22Rv1 (cell line): ENCODE measurements around the gene TTYH2.

Experiments
- H3K27ac ChIP-seq: fragments of 450-650 bp; 2 replicates; pipeline ENCODE4 v1.5.1; 2017
- ZFX ChIP-seq: fragments of 450-650 bp; IDR thresholded peaks from 2 replicates; pipeline ENCODE4 v1.6.1; 2017; ENCODE audit warnings: antibody characterized with exemption, borderline replicate concordance
- TF ChIP-seq, protein P1 (sequence below): fragments of 450-650 bp; IDR thresholded peaks from 2 replicates; pipeline ENCODE4 v1.5.1; 2017; ENCODE audit warnings: mild to moderate bottlenecking

TTYH2 gene

DNA sequence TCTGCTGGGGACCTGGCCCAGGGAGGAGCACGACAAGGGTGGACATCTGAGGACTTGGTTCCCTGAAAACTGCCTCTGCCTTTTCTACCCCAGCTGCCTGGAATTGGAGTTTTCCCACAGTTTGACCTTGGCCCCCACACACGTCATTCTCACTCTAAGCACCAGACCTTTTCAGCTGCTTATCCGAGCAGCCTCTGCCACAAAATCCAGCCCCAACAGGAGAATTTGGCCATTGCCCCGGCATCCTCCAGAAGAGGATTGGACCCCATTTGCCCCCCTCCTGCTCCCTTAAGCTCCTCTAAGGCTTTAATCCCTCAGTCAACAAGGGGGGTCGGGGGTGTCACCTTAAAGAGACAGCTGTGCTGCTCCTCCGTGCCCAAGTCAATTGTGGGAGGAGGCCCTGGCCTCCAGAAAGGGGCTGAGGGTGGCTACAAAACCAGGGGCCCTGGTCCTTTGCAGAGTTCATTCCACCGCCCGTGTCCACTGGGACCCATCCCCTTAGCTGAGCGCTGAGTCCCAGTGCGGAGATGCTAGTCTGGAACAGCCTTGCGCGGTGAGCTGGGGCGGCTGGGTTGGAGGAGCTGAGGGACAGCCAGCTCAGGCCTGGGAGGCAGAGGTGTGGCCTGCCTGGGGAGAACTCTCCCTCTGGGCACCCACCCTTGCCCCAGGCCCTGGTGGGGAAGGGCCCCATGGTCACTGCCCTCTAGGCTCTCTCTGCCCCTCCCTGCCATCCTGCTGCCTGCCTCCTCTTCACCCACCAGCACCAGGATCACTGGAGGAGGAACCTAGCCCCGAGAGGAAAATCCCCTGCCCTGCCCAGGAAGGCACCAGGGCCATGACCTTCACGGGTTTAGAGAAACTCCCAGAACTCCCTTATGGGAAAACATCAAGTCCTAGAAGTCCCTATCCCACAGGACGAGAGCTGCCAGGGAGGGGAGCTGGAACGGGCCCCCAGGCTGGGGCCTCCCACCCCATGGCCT is 18.8 kb downstream of the TTYH2 start:
- no peak overlapping the region for H3K27ac ChIP-seq
- TF ChIP-seq ZFX: no peak
- TF ChIP-seq, protein P1, sequence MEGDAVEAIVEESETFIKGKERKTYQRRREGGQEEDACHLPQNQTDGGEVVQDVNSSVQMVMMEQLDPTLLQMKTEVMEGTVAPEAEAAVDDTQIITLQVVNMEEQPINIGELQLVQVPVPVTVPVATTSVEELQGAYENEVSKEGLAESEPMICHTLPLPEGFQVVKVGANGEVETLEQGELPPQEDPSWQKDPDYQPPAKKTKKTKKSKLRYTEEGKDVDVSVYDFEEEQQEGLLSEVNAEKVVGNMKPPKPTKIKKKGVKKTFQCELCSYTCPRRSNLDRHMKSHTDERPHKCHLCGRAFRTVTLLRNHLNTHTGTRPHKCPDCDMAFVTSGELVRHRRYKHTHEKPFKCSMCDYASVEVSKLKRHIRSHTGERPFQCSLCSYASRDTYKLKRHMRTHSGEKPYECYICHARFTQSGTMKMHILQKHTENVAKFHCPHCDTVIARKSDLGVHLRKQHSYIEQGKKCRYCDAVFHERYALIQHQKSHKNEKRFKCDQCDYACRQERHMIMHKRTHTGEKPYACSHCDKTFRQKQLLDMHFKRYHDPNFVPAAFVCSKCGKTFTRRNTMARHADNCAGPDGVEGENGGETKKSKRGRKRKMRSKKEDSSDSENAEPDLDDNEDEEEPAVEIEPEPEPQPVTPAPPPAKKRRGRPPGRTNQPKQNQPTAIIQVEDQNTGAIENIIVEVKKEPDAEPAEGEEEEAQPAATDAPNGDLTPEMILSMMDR: no peak

DNA sequence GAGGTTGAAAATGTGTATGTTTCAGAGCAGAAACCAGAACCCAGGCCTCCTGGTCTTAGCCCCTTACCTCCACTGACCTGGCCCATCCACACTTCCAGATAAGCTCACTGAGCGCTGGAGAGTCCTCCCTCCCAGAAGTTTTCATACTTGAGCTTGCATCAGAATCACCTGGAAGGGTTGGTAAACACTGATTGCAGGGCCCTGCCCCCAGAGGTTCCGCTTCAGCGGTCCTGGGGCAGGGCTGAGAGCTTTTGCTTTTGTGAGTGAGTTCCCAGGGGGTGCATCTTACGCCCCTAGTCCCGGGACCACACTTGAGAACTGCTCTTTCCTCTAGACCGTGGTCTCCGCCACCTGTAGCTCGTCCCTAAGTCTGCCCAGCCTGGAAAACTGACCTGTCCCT is 20.6 kb downstream of the TTYH2 start:
- H3K27ac ChIP-seq: no peak overlapping the region
- TF ChIP-seq ZFX: no peak
- TF ChIP-seq, protein P1: no peak

DNA sequence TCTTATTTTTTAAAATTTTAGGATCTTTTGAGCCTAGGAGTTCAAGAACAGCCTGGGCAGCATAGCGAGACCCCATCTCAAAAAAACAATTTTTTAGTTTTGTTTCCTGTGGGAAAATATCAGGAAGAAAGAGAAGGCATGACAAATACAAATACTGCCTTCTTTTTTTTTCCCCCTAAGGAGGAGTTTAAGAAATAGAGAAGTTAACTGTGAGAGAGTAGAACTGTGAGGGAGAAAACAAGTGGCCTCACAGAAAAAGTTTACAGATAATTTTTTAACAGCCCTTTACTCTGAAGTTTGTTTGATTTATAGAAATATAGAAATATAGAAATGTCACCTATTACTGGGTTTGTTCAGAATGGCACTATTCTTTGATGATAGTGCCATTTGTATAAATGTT is 21.1 kb downstream of the TTYH2 start:
- H3K27ac ChIP-seq: no peak overlapping the region
- TF ChIP-seq ZFX: no peak
- TF ChIP-seq, protein P1: no peak

DNA sequence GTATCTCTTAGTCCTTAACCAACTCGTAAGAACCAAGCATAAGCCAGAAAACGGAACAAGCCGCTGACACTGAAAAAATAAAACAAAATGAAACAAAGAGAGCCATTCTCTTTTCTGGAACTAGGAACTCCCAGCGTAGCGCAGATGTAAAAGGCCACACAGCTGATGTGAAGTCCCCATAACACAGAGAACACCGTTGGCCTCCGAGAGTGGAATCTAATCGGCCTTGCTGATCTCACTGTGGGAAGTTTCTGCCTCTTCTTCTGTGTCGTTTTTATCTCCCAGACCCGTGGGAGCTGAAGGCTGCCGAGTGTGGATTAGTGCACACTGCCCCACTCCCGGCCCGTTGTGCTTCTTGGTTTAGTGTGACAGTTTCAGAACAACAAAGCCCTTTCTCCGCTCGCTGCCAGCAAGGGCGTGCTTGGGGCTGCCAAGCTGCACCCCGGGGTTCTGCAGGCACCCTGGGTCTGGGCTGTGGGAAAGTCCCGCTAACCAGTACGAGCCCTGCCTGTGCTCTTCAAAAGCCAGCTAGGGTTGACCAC is 21.7 kb downstream of the TTYH2 start:
- TF ChIP-seq, protein P1: no peak
- no peak for TF ChIP-seq ZFX
- H3K27ac ChIP-seq: no peak overlapping the region

DNA sequence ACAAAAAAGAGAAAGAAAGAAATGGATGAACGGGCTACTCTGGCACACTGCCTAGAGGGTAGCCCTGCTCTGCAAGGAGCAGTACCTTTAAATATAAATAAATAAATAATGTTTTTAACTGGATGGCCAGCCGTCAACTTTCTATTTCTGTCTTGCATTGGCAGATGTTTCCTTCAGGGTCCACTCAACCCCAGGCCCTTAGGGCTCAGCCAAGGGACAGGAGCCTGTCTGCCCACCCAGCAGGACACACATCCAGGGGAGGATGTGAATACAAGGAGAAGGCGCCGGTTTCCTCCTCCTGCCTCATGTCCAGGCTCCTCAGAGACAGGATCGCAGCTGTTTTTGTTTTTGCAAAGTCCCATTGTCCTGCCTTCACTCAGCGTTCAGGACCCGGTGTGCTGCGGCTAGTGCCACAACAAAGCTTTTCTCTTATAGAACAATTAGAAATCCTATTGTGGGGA is 22.6 kb downstream of the TTYH2 start:
- no peak for TF ChIP-seq ZFX
- TF ChIP-seq, protein P1: no peak
- no peak overlapping the region for H3K27ac ChIP-seq

DNA sequence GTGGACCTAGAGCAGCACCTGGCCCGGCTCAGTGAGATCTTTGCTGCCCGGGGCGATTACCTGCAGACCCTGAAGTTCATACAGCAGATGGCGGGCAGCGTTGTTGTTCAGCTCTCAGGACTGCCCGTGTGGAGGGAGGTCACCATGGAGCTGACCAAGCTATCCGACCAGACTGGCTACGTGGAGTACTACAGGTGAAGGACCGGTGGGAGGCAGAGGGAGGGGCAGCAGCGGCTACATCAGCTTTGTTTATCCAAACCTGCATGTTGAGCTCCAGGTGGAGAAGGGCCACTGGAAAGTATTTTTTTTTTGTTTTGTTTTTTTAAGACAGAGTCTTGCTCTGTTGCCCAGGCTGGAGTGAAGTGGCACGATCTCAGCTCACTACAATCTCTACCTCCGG is 23.9 kb downstream of the TTYH2 start:
- H3K27ac ChIP-seq: no peak overlapping the region
- no peak for TF ChIP-seq ZFX
- TF ChIP-seq, protein P1: no peak

DNA sequence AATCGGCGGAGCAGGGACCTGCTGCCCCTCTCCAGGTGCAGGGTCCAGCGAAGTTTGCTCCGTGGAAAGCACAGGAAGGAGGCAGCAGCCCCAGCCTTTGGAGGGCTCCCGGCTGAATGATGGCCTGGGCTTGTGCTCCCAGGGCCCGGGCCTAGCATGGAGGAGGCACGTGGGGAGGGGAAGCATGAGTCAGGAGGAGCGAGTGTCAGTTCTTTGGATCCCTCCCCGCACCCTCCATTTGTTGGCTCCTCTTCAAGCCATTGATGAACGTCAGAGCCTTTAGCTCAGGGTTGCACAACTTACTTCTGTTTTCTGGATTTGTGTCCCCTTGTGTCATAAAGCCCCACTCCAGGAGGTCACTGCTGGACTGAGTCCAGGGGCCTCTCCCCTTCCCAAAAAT is 25.8 kb downstream of the TTYH2 start:
- TF ChIP-seq, protein P1: no peak
- TF ChIP-seq ZFX: no peak
- H3K27ac ChIP-seq: no peak overlapping the region
